IMR-90 (cell line): Measurements from ENCODE around the gene HTR2A. TPM values are rescaled to one million over a fixed set of nuclear protein-coding genes. Genes with fewer than 3 reads are reported as not detected.

Source experiments
- ATAC-seq: fragments of 200-7000 bp; cut with Tn5 transposase; 2 replicates; pipeline ENCODE4 v1.9.1; 2020; ENCODE audit warnings: low read depth, mild to moderate bottlenecking, moderate library complexity
- BruUV-seq: library from RNA; stranded (reverse); fragments of 400-500 nt; replicated peaks from 2 replicates; lab custom pipeline; 2021; lab: Mats Ljungman, UMichigan
- CTCF ChIA-PET: fragments of 300-600 bp; formaldehyde crosslinking; extraction: SDS; loops from one replicate; lab custom pipeline; 2021; ENCODE audit warnings: antibody characterized with exemption; lab: Yijun Ruan, JAX
- POLR2A ChIA-PET: fragments of 300-600 bp; sonication (Branson Sonifier 250); formaldehyde crosslinking; loops from one replicate; lab custom pipeline; 2022; ENCODE audit warnings: antibody characterized with exemption; ENCODE audit not compliant: unreplicated experiment; lab: Charles Lee
- DNase-seq: peaks from one replicate; pipeline ENCODE4 v3.0.0; 2013
- H2AFZ ChIP-seq: replicated peaks from 2 replicates; pipeline ENCODE3; 2013; ENCODE audit warnings: low read length, mild to moderate bottlenecking; ENCODE audit not compliant: poor library complexity
- H2AK5ac ChIP-seq: 2 replicates; pipeline ENCODE4 v1.6.1; 2013; ENCODE audit warnings: low read depth, low read length, inconsistent platforms
- H2AK9ac ChIP-seq: replicated peaks from 2 replicates; pipeline ENCODE3; 2013; ENCODE audit warnings: mild to moderate bottlenecking, low read depth, low read length, moderate library complexity; ENCODE audit not compliant: poor library complexity
- H2BK120ac ChIP-seq: 2 replicates; pipeline ENCODE4 v1.6.1; 2013; ENCODE audit warnings: low read depth, low read length, inconsistent platforms
- H2BK15ac ChIP-seq: 3 replicates; pipeline ENCODE4 v1.6.1; 2013; ENCODE audit warnings: low read depth, low read length, inconsistent platforms
- H2BK20ac ChIP-seq: 2 replicates; pipeline ENCODE4 v1.6.1; 2013; ENCODE audit warnings: low read depth, mild to moderate bottlenecking, inconsistent platforms, low read length, moderate library complexity
- H2BK5ac ChIP-seq: 2 replicates; pipeline ENCODE4 v1.6.1; 2013; ENCODE audit warnings: mild to moderate bottlenecking, low read depth, low read length, inconsistent platforms; ENCODE audit not compliant: poor library complexity, severe bottlenecking
- H3K14ac ChIP-seq: replicated peaks from 2 replicates; pipeline ENCODE4 v1.6.1; 2013; ENCODE audit warnings: low read depth, low read length, inconsistent platforms
- H3K18ac ChIP-seq: 2 replicates; pipeline ENCODE4 v1.6.1; 2013; ENCODE audit warnings: low read depth, low read length, control low read depth
- H3K23ac ChIP-seq: 2 replicates; pipeline ENCODE4 v1.6.1; 2013; ENCODE audit warnings: low read depth, low read length, inconsistent platforms
- H3K27ac ChIP-seq: 2 replicates; pipeline ENCODE4 v1.5.1; 2013; ENCODE audit warnings: mild to moderate bottlenecking, control low read depth, low read length; ENCODE audit not compliant: insufficient read depth
- H3K27me3 ChIP-seq: 2 replicates; pipeline ENCODE4 v1.6.1; 2013; ENCODE audit warnings: low read length; ENCODE audit not compliant: control insufficient read depth, insufficient read depth
- H3K36me3 ChIP-seq: 2 replicates; pipeline ENCODE4 v1.6.1; 2013; ENCODE audit warnings: low read length, mixed read lengths; ENCODE audit not compliant: control insufficient read depth, insufficient read depth
- H3K4ac ChIP-seq: 2 replicates; pipeline ENCODE4 v1.6.1; 2013; ENCODE audit warnings: low read depth, low read length, inconsistent platforms
- H3K4me1 ChIP-seq: 2 replicates; pipeline ENCODE4 v1.6.1; 2013; ENCODE audit warnings: low read length, mixed read lengths; ENCODE audit not compliant: control insufficient read depth, insufficient read depth
- H3K4me2 ChIP-seq: 2 replicates; pipeline ENCODE4 v1.6.1; 2013; ENCODE audit warnings: low read depth, mild to moderate bottlenecking, control low read depth, low read length, moderate library complexity
- H3K4me3 ChIP-seq: 2 replicates; pipeline ENCODE4 v1.5.1; 2013; ENCODE audit warnings: low read depth, mild to moderate bottlenecking, control low read depth, low read length, moderate library complexity; ENCODE audit not compliant: insufficient read depth
- H3K56ac ChIP-seq: 2 replicates; pipeline ENCODE4 v1.6.1; 2013; ENCODE audit warnings: low read length, inconsistent platforms; ENCODE audit not compliant: insufficient read depth; ENCODE audit errors: extremely low read depth
- H3K79me1 ChIP-seq, 2 experiments: 2 replicates each; pipeline ENCODE4 v1.6.1; 2013; ENCODE audit warnings: low read length in 2 of 2, inconsistent platforms in 1 of 2, low read depth in 1 of 2
- H3K9ac ChIP-seq: 2 replicates; pipeline ENCODE4 v1.6.1; 2013; ENCODE audit warnings: low read depth, low read length, control low read depth
- H3K9me1 ChIP-seq: 2 replicates; pipeline ENCODE4 v1.6.1; 2013; ENCODE audit warnings: low read length, inconsistent platforms; ENCODE audit not compliant: insufficient read depth
- H3K9me3 ChIP-seq: 2 replicates; pipeline ENCODE4 v1.6.1; 2013; ENCODE audit warnings: low read length; ENCODE audit not compliant: control insufficient read depth, insufficient read depth
- H4K20me1 ChIP-seq: 2 replicates; pipeline ENCODE4 v1.6.1; 2013; ENCODE audit warnings: low read length, inconsistent platforms; ENCODE audit not compliant: insufficient read depth
- H4K5ac ChIP-seq: 2 replicates; pipeline ENCODE4 v1.6.1; 2013; ENCODE audit warnings: mild to moderate bottlenecking, low read depth, low read length, control low read depth
- H4K8ac ChIP-seq, 2 experiments: 2 replicates each; pipeline ENCODE4 v1.6.1; 2013; ENCODE audit warnings: low read depth in 2 of 2, low read length in 2 of 2, control low read depth in 1 of 2, inconsistent platforms in 1 of 2
- H4K91ac ChIP-seq: 2 replicates; pipeline ENCODE4 v1.6.1; 2013; ENCODE audit warnings: low read depth, low read length, inconsistent platforms; ENCODE audit not compliant: insufficient read depth
- CEBPB ChIP-seq: IDR thresholded peaks from 2 replicates; pipeline ENCODE4 v1.6.1; 2012; ENCODE audit warnings: low read depth, low read length, improper control_type of control experiment
- CTCF ChIP-seq: conservative IDR thresholded peaks from 2 replicates; pipeline ENCODE4 v1.5.1; 2012; ENCODE audit warnings: mild to moderate bottlenecking, low read depth, low read length, improper control_type of control experiment
- ELK1 ChIP-seq: fragments of 150-350 bp; IDR thresholded peaks from 2 replicates; pipeline ENCODE4 v1.6.1; 2016; ENCODE audit warnings: low read depth, mild to moderate bottlenecking, low read length, moderate library complexity, borderline replicate concordance
- MAZ ChIP-seq: IDR thresholded peaks from 2 replicates; pipeline ENCODE4 v1.6.1; 2012; ENCODE audit warnings: low read depth, mild to moderate bottlenecking, low read length, improper control_type of control experiment, moderate library complexity, borderline replicate concordance
- MXI1 ChIP-seq: IDR thresholded peaks from 2 replicates; pipeline ENCODE4 v1.6.1; 2012; ENCODE audit warnings: low read depth, mild to moderate bottlenecking, low read length, moderate library complexity, borderline replicate concordance
- NFE2L2 ChIP-seq: fragments of 150-350 bp; IDR thresholded peaks from 2 replicates; pipeline ENCODE4 v1.6.1; 2016; ENCODE audit warnings: low read depth, mild to moderate bottlenecking, low read length
- RAD21 ChIP-seq: IDR thresholded peaks from 2 replicates; pipeline ENCODE4 v1.6.1; 2012; ENCODE audit warnings: low read length, improper control_type of control experiment
- RCOR1 ChIP-seq: IDR thresholded peaks from 2 replicates; pipeline ENCODE4 v1.6.1; 2012; ENCODE audit warnings: mild to moderate bottlenecking, low read length, improper control_type of control experiment; ENCODE audit not compliant: insufficient replicate concordance
- RFX5 ChIP-seq: IDR thresholded peaks from 2 replicates; pipeline ENCODE4 v1.8.0; 2012; ENCODE audit warnings: low read depth, mild to moderate bottlenecking, low read length, moderate library complexity
- SMC3 ChIP-seq: fragments of 150-350 bp; IDR thresholded peaks from 2 replicates; pipeline ENCODE4 v1.6.1; 2016; ENCODE audit warnings: low read depth, mild to moderate bottlenecking, antibody characterized with exemption, low read length, moderate library complexity
- WGBS, 2 experiments: methylation state at CpG; one replicate each; pipeline versions ENCODE4 v1.1.5 to v1.1.7; 2013; ENCODE audit warnings: missing lambda C conversion rate in 2 of 2; ENCODE audit not compliant: insufficient read length in 1 of 2; ENCODE audit errors: extremely low coverage in 2 of 2; 5-methylcytosine and 5-hydroxymethylcytosine counted together
- dilution Hi-C: fragments of 300-500 bp; cut with HindIII; formaldehyde crosslinking; loops from one replicate; pipeline ENCODE4 v1.14.3; 2018; ENCODE audit warnings: low sequenced_read_pairs; ENCODE audit not compliant: unreplicated experiment
- in situ Hi-C: fragments of 300-500 bp; cut with MboI; formaldehyde crosslinking; loops from 3 replicates; pipeline ENCODE4 v1.14.3; 2019; ENCODE audit warnings: low sequenced_read_pairs, inconsistent platforms, mixed read lengths
- intact Hi-C: fragments of 100-400 bp; cut with micrococcal nuclease; formaldehyde crosslinking; loops from 2 replicates; pipeline ENCODE4 v1.10.0; 2022
- polyA plus RNA-seq, 3 experiments: library from polyadenylated mRNA; depleted of rRNA; stranded (reverse); fragments of >200 nt; gene quantifications; 2 replicates each; pipeline ENCODE4 v1.2.3, GENCODE V29; 2012; ENCODE audit warnings: low replicate concordance in 1 of 3
- total RNA-seq: library from RNA; depleted of rRNA; stranded (reverse); fragments of >200 nt; gene quantifications from 2 replicates; pipeline ENCODE4 v1.2.3, GENCODE V29; 2012

HTR2A gene
- total and polyA plus RNA-seq, 2 of the 4 experiments (the other 2 are of a cell fraction) = 0.02 TPM; not detected in 1

- Histone ChIP-seq H4K5ac (no peak overlapping the region), H3K4me1 (peaks cover 2% of the 10 kb centered on the region; the same call in 1 of the 2 replicates), H3K79me1 (no peaks in the 10 kb centered on the region), H3K14ac (no peak overlapping the region), H3K36me3 (no peaks in the 10 kb centered on the region), H3K9ac (no peak overlapping the region), H2AK5ac (no peak overlapping the region), H3K23ac (no peak overlapping the region), H2AFZ (no peak overlapping the region), H4K20me1 (no peaks in the 10 kb centered on the region), H3K18ac (no peak overlapping the region), H3K4ac (no peak overlapping the region), H3K4me2 (no peak overlapping the region), H4K91ac (no peak overlapping the region), H2BK5ac (no peak overlapping the region), H4K8ac (no peak overlapping the region), H2BK120ac (no peak overlapping the region), H2BK20ac (no peak overlapping the region), H3K27me3 (peaks cover 3% of the 10 kb centered on the region; the same call in 1 of the 2 replicates), H3K4me3 (no peak overlapping the region), H3K27ac (no peak overlapping the region), H3K56ac (no peak overlapping the region), H3K9me1 (no peaks in the 10 kb centered on the region), H2BK15ac (no peak overlapping the region), H2AK9ac (no peak overlapping the region), H3K9me3 (no peaks in the 10 kb centered on the region)
- DNase-seq (peak; percentile 26), ATAC-seq (no peak)
- intact Hi-C loops (no loop called here), in situ Hi-C loops (no loop called here), dilution Hi-C loops (no loop called here)
- no CpG with 5 or more reads among the region's 3 CpGs for WGBS, 2 experiments
- ChIA-PET CTCF (no interaction called here), POLR2A (interaction anchor here (0.7 kb wide), 1 partner anchor 8 kb away, joined by 3 read pairs; the partner anchor contains the start of gene HTR2A)
- BruUV-seq = no TSS peak
- no peak for TF ChIP-seq RCOR1
- no peak for TF ChIP-seq ELK1
- TF ChIP-seq RAD21 = peak; percentile 41
- peak; percentile 31; the same call in 1 of the 2 replicates for TF ChIP-seq CTCF
- no peak for TF ChIP-seq MAZ
- TF ChIP-seq SMC3 = peak; percentile 18; the same call in 1 of the 2 replicates
- TF ChIP-seq NFE2L2 = no peak
- TF ChIP-seq MXI1 = no peak
- TF ChIP-seq CEBPB = no peak
- TF ChIP-seq RFX5 = no peak
Measured at GRCh38 chr13:46905249-46905648, 8.4 kb upstream of the HTR2A start.
